ENCODE results near the gene MARCHF9. TPM values are rescaled to one million over a fixed set of nuclear protein-coding genes. Genes with fewer than 3 reads are reported as not detected.

The MARCHF9 gene
- polyA plus RNA-seq, 1 of the 3 experiments (the other 2 are of a cell fraction), result 24.2 TPM

DNA sequence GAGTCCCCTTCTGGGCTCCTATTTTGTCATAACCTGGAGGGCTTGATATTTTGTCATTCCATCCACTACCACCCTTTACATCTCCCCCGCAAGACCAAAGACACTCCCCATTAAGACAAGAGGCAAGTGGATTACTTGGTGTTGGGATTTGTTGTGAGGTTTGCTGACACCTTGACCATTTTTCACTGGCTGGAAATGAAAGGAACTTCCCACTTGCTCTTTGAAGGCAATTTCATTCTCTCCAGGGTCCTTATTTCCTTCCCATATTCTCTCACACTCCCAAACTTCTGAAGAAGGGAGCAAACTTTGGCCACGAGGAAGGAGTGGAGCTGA lies 31.3 kb upstream of the MARCHF9 start:
- Histone ChIP-seq H3K27ac (ENCODE audit: low read depth in 2 of 2, low read length in 1 of 2) (no peak overlapping the region), H3K79me2 (ENCODE audit: insufficient read depth) (no peaks in the 10 kb centered on the region), H3K9me3 (no peaks in the 10 kb centered on the region), H3K4me1 (ENCODE audit: control insufficient read depth in 1 of 2, insufficient read depth in 2 of 2, low read depth in 1 of 2, low read length in 1 of 2) (peaks cover 0 to 8% of the 10 kb centered on the region in 2 experiments; a peak in 1 of 4 replicates), H3K4me3 (ENCODE audit: low read depth in 2 of 2, low read length in 1 of 2) (no peak overlapping the region), H2AFZ (ENCODE audit: low read depth) (no peak overlapping the region), H3F3A (replicated peaks; ENCODE audit: insufficient read depth) (peaks cover 18% of the 10 kb centered on the region), H4K20me1 (ENCODE audit: insufficient read depth) (no peaks in the 10 kb centered on the region), H3K27me3 (ENCODE audit: insufficient read depth) (no peaks in the 10 kb centered on the region), H3K9ac (no peak overlapping the region), H3K9me2 (no peaks in the 10 kb centered on the region), H3K36me3 (replicated peaks in 1 of 2; ENCODE audit: control insufficient read depth in 1 of 2, insufficient read depth in 2 of 2, low read length in 1 of 2) (peaks cover 3 to 31% of the 10 kb centered on the region in 2 experiments), H3K4me2 (no peak overlapping the region)
- ChIA-PET POLR2A (no interaction called here), CTCF (interaction anchor here (0.6 to 9.4 kb wide), 7 partner anchors 12 to 140 kb away, joined by 3 to 133 read pairs (median 5); partner anchors contain the start of genes AGAP2 and B4GALNT1)
- DNase-seq, result no peak
- TF ChIP-seq, protein P1, sequence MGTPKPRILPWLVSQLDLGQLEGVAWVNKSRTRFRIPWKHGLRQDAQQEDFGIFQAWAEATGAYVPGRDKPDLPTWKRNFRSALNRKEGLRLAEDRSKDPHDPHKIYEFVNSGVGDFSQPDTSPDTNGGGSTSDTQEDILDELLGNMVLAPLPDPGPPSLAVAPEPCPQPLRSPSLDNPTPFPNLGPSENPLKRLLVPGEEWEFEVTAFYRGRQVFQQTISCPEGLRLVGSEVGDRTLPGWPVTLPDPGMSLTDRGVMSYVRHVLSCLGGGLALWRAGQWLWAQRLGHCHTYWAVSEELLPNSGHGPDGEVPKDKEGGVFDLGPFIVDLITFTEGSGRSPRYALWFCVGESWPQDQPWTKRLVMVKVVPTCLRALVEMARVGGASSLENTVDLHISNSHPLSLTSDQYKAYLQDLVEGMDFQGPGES (IDR thresholded peaks at IDR 0.05; ENCODE audit: low read depth, low read length), result no peak
- no peak for TF ChIP-seq NFIC (IDR thresholded peaks at IDR 0.05; ENCODE audit: borderline replicate concordance)
- TF ChIP-seq FOSL2 (IDR thresholded peaks at IDR 0.05; ENCODE audit: borderline replicate concordance, low read depth), result no peak
- TF ChIP-seq, protein P2, sequence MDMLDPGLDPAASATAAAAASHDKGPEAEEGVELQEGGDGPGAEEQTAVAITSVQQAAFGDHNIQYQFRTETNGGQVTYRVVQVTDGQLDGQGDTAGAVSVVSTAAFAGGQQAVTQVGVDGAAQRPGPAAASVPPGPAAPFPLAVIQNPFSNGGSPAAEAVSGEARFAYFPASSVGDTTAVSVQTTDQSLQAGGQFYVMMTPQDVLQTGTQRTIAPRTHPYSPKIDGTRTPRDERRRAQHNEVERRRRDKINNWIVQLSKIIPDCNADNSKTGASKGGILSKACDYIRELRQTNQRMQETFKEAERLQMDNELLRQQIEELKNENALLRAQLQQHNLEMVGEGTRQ (IDR thresholded peaks at IDR 0.05; ENCODE audit: borderline replicate concordance, low read depth, low read length), result no peak
- 83% methylated on average over 2 of the region's 2 CpGs for WGBS (ENCODE audit: low lambda C conversion rate)

DNA sequence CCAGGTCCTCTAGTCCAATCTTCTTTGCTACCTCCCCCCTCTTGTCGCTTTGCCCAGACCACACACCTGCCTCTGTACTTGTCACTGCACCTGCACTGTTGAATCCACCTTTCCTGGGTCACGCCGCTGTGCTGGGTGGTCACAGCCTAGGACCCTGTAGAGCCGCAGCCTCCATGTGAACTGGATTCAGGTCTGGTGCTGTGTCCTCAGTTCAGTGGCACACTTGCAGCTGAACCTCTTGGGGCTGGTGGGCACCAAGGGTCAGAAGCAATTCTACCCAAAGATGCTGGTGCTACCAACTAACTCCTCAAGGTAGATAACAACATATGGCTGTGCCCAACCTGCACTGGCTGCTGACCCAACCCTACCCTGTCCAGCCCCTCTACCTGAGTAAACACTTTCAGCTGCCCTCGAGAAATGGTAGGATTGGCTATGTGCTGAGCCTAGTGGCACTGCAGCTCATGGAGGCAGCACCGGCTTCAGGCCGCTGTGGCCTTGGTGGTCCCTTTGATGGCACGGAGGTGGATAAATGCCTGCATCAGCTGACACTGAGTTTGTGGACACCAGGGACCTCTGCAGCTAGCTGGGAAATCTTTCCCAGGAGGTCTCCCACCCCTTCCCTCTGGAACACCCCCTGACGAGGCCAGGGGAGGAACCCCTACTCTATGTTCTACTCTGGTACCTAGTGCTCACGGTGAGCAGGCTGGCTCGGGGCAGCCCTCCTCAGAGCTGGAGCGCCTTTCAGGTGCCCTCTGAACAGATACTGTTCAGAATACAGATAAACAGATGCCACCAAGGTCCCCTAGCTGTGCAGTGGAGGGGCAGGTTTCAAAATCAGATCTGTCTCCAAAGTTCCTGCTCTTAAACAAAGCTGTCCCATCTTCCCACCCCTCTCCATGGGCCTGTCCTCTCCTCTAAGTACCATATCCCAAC lies 30.6 kb upstream of the MARCHF9 start:
- H3K36me3 ChIP-seq (replicated peaks in 1 of 2; ENCODE audit: control insufficient read depth in 1 of 2, insufficient read depth in 2 of 2, low read length in 1 of 2), result peaks cover 3 to 26% of the 10 kb centered on the region in 2 experiments
- CTCF ChIA-PET, result interaction anchor here (0.6 to 9.4 kb wide), 7 partner anchors 8 to 141 kb away, joined by 3 to 133 read pairs (median 5); partner anchors contain the start of genes AGAP2 and B4GALNT1
- no peak for DNase-seq
- TF ChIP-seq JUND (IDR thresholded peaks at IDR 0.05), result no peak
- TF ChIP-seq POLR2AphosphoS5 (IDR thresholded peaks at IDR 0.05; ENCODE audit: low read depth, low read length), result no peak
- TF ChIP-seq NFIC (IDR thresholded peaks at IDR 0.05; ENCODE audit: borderline replicate concordance), result no peak
- TF ChIP-seq YY1 (IDR thresholded peaks at IDR 0.05; ENCODE audit: low read depth), result no peak
- TF ChIP-seq NRF1 (IDR thresholded peaks at IDR 0.05; ENCODE audit: low read depth, low read length), result no peak
- TF ChIP-seq TEAD4 (IDR thresholded peaks at IDR 0.05; ENCODE audit: borderline replicate concordance, insufficient read depth), result no peak
- TF ChIP-seq, protein P3, sequence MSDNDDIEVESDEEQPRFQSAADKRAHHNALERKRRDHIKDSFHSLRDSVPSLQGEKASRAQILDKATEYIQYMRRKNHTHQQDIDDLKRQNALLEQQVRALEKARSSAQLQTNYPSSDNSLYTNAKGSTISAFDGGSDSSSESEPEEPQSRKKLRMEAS (IDR thresholded peaks at IDR 0.05; ENCODE audit: low read depth), result no peak
- TF ChIP-seq, protein P2 (IDR thresholded peaks at IDR 0.05; ENCODE audit: borderline replicate concordance, low read depth, low read length), result no peak
- TF ChIP-seq, protein P4, sequence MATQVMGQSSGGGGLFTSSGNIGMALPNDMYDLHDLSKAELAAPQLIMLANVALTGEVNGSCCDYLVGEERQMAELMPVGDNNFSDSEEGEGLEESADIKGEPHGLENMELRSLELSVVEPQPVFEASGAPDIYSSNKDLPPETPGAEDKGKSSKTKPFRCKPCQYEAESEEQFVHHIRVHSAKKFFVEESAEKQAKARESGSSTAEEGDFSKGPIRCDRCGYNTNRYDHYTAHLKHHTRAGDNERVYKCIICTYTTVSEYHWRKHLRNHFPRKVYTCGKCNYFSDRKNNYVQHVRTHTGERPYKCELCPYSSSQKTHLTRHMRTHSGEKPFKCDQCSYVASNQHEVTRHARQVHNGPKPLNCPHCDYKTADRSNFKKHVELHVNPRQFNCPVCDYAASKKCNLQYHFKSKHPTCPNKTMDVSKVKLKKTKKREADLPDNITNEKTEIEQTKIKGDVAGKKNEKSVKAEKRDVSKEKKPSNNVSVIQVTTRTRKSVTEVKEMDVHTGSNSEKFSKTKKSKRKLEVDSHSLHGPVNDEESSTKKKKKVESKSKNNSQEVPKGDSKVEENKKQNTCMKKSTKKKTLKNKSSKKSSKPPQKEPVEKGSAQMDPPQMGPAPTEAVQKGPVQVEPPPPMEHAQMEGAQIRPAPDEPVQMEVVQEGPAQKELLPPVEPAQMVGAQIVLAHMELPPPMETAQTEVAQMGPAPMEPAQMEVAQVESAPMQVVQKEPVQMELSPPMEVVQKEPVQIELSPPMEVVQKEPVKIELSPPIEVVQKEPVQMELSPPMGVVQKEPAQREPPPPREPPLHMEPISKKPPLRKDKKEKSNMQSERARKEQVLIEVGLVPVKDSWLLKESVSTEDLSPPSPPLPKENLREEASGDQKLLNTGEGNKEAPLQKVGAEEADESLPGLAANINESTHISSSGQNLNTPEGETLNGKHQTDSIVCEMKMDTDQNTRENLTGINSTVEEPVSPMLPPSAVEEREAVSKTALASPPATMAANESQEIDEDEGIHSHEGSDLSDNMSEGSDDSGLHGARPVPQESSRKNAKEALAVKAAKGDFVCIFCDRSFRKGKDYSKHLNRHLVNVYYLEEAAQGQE (IDR thresholded peaks at IDR 0.05; ENCODE audit: low read depth, low read length), result no peak
- TF ChIP-seq RFX5 (IDR thresholded peaks at IDR 0.05; ENCODE audit: low read length), result no peak
- TF ChIP-seq EZH2phosphoT487 (IDR thresholded peaks at IDR 0.05; ENCODE audit: borderline replicate concordance, low read depth), result no peak
- TF ChIP-seq FOXJ3 (CRISPR knock-in tag; IDR thresholded peaks at IDR 0.05), result no peak
- no peak for TF ChIP-seq GATA2 (CRISPR knock-in tag; IDR thresholded peaks at IDR 0.05)
- TF ChIP-seq MXI1 (IDR thresholded peaks at IDR 0.05; ENCODE audit: low read depth, low read length), result no peak
- TF ChIP-seq MEF2A (IDR thresholded peaks at IDR 0.05; ENCODE audit: borderline replicate concordance, low read depth), result no peak

More for the DNA sequence above, 30.6 kb upstream of the MARCHF9 start:
- WGBS (ENCODE audit: low lambda C conversion rate), result 89% methylated on average over 11 of the region's 12 CpGs
- no peak overlapping the region for H3K4me2 ChIP-seq
- H3K4me3 ChIP-seq (ENCODE audit: low read depth in 2 of 2, low read length in 1 of 2), result no peak overlapping the region
- no peaks in the 10 kb centered on the region for H4K20me1 ChIP-seq (ENCODE audit: insufficient read depth)
- peaks cover 18% of the 10 kb centered on the region for H3F3A ChIP-seq (replicated peaks; ENCODE audit: insufficient read depth)
- H3K9me3 ChIP-seq, result no peaks in the 10 kb centered on the region
- no peaks in the 10 kb centered on the region for H3K9me2 ChIP-seq
- H3K9ac ChIP-seq, result no peak overlapping the region
- H3K4me1 ChIP-seq (ENCODE audit: control insufficient read depth in 1 of 2, insufficient read depth in 2 of 2, low read depth in 1 of 2, low read length in 1 of 2), result peaks cover 0 to 8% of the 10 kb centered on the region in 2 experiments; a peak in 1 of 4 replicates
- no peaks in the 10 kb centered on the region for H3K27me3 ChIP-seq (ENCODE audit: insufficient read depth)
- no peak overlapping the region for H2AFZ ChIP-seq (ENCODE audit: low read depth)
- H3K79me2 ChIP-seq (ENCODE audit: insufficient read depth), result no peaks in the 10 kb centered on the region
- POLR2A ChIA-PET, result interaction anchor here (0.6 to 3.6 kb wide), 2 partner anchors 12 to 69 kb away, joined by 3 to 21 read pairs; no protein-coding TSS in a partner anchor
- H3K27ac ChIP-seq (ENCODE audit: low read depth in 2 of 2, low read length in 1 of 2), result no peak overlapping the region

All from SK-N-SH (cell line).